ENCODE data around the gene RNF225. TPM values are rescaled to one million over a fixed set of nuclear protein-coding genes. Genes with fewer than 3 reads are reported as not detected.
"Not testable (repeated sequence)": the region's sequence is repeated elsewhere in the genome, so short reads cannot be mapped to it uniquely, and the experiment has no call there.

The RNF225 gene
- total RNA-seq (2014; rRNA removed; shearing (Covaris generic)): 0.20 and 0.38 TPM in 2 replicates

DNA sequence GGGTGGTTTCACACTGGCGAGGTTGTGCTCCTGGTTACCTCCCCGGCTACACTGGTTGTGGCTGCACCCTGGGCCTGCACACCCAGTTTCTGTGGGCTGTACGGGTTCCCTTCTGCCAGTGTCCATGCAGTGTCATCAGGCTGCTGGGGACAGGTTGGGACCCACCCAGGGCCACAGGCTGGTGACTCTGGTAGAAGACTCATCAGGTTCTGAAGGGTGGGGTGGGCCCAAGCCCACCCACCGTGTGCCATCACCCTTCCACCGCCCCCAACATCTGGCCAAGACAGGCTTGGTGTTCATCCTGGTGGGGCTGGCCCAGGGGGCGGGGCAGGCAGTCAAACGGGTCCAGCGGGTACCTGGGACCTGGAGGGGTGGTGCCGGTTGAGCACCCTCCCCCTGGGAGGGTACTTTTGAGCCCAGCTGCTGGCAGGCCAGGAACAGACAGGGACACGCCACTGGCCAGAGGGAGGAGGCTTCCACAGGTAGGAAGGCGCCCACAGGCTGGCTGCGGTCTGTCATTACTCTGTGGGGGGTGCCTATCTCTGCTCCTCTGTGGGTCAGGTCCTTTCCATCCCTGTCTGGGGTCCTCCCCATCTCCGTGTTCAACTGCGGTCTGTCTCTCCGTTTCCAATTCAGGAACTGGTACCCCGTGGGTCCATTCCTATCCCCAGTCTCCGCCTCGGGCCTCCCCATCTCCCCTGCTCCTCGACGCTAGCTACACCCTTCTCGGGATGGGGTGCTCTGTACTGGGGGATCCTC is at the start of gene RNF225:
Gene RNF225, plus strand, starts transcription at position 437 of the 759 bp plus-strand sequence. CDS start 434 bp downstream, outside the sequence.
- no peaks in the 10 kb centered on the region for H3K4me1 ChIP-seq
- DNase-seq: no peak
- peaks cover 55% of the 10 kb centered on the region for H3K36me3 ChIP-seq
- no peak within 1 kb of the TSS for H3K27ac ChIP-seq
- H3K4me3 ChIP-seq: no peak within 1 kb of the TSS
- no peaks in the 10 kb centered on the region for H3K27me3 ChIP-seq
- H3K9me3 ChIP-seq (replicated peaks): no peaks in the 10 kb centered on the region

DNA sequence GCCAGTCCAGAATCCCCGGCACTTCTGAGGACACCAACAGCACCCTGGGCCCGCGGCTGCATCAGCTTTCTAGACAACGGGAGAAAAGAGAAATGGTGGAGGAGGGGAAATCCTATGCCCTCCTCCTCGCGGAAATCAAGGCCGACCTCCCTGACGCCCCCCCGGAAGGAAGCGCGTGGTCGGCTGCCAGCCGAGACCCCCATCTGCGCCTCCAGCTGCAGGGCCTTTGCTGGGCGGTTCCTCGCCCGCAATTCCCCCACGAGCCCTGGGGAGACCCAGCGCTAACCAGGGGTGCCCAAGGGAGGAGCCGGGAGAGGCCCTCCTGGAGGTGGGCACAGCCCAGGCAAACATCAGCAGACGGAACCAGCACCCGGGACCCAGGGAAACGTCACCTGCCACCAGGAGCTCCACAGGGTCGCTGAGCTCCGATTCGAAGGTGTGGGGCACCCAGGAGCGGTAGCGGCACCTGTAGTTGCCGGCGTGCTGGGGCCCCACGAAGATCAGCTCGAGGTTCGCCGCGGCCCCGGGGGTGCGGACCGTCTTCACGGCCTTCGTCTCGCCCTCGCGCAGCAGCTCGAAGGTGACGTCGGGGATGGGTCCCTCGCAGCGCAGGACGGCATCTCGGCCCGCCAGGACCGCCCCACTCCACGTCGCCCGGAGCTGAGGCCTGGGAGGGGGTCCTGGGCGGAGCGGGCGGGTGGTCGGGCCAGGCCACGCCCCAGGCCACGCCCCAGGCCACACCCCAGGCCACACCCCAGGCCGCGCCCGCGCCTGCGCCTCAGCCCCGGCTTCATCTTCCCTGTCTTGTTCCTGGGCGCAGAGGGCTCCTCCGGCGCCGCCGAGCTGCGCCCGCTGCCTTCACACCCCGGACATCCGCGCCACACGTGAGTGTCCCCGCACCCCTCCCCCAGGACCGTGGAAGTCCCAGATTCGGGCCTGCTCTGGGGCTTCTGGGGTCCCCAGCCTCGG is 48.2 kb upstream of the RNF225 start:
- no peak overlapping the region; the same call in 1 of the 2 replicates for H3K27ac ChIP-seq
- H3K9me3 ChIP-seq (replicated peaks): no peaks in the 10 kb centered on the region
- DNase-seq: peak; percentile 71 to 82
- peak overlapping the region; percentile 69 for H3K4me3 ChIP-seq
- no peaks in the 10 kb centered on the region for H3K36me3 ChIP-seq
- H3K4me1 ChIP-seq: peaks cover 2% of the 10 kb centered on the region; the same call in 1 of the 2 replicates
- no peaks in the 10 kb centered on the region for H3K27me3 ChIP-seq

GRCh38 chr19:58348080-58348479 is 47.4 kb upstream of the RNF225 start:
- H3K27me3 ChIP-seq; H3K4me1 ChIP-seq; H3K27ac ChIP-seq; H3K36me3 ChIP-seq; DNase-seq; H3K9me3 ChIP-seq (replicated peaks): not testable (repeated sequence)
- H3K4me3 ChIP-seq: peak overlapping the region; percentile 69

DNA sequence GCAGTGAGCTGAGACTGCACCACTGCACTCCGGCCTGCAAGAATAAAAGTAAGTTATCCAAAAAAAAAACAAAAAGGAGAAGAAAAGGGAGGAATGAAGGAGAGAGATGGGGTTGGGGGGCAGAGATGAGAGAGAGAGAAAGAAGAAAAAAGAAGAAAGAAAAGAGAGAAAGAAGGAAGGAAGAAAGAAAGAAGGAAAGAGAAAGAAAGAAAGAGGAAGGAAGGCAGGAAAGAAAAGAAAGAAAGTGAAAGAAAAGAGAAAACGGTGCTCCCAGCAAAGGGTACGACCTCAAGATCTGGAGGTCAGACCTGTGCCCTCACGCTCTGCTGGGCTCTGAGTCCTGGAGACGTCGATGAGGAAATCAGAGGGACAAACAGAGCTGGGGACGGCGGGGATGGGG is 45.9 kb upstream of the RNF225 start:
- Histone ChIP-seq H3K4me1 (peaks cover 2% of the 10 kb centered on the region; the same call in 1 of the 2 replicates), H3K9me3 (replicated peaks) (no peaks in the 10 kb centered on the region), H3K4me3 (no peak overlapping the region), H3K27ac (no peak overlapping the region), H3K27me3 (no peaks in the 10 kb centered on the region), H3K36me3 (no peaks in the 10 kb centered on the region)
- DNase-seq: no peak

DNA sequence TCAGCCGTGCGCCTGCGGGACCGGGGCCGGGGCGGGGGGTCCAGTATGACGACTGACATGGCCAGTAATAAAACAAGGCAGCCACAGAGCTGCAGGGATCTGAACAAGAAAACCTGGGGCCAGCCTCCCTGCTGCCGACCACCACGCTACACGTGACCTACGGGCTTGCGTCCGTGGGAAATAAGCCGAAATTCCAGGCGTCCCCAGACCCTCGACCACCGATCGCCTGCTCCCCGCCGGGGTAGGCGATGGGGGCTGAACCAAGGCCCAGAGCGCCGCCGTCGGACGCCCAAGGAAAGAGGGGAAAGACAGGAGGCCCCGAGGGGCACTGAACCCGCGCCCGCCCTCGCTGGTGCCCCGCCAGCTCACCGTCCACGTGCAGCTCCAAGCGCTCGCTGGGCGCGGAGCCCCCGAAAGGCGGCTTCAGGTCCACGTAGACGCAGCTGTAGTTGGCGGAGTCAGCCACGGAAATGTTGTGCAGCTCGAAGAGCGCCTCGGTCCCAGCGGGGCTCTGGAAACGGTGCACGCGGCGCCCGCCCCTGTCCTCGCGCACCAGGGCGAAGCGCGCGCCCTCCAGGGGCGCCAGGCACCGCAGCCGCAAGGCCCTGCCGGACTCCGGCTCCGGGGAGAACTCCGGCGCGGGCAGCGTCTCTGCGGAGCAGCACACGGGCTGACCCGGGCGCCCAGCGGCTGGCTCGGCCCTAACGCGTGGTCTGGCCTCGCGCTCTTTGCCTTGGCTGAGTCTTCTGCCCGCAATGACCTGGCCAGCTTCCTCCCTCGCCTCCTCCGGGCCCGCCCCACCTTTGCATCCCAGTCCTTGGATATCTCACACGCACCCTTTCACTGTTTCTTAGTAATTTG is 45.2 kb upstream of the RNF225 start:
- H3K27ac ChIP-seq: no peak overlapping the region
- no peaks in the 10 kb centered on the region for H3K9me3 ChIP-seq (replicated peaks)
- no peak overlapping the region for H3K4me3 ChIP-seq
- no peaks in the 10 kb centered on the region for H3K36me3 ChIP-seq
- DNase-seq: no peak
- no peaks in the 10 kb centered on the region for H3K27me3 ChIP-seq
- H3K4me1 ChIP-seq: peaks cover 2% of the 10 kb centered on the region; the same call in 1 of the 2 replicates

- Histone ChIP-seq H3K27me3 (no peaks in the 10 kb centered on the region), H3K36me3 (no peaks in the 10 kb centered on the region), H3K4me1 (peaks cover 2% of the 10 kb centered on the region; the same call in 1 of the 2 replicates), H3K4me3 (no peak overlapping the region), H3K27ac (no peak overlapping the region), H3K9me3 (replicated peaks) (no peaks in the 10 kb centered on the region)
- DNase-seq: no peak
Observed at GRCh38 chr19:58350871-58351557, 44.4 kb upstream of the RNF225 start.

- peaks cover 2% of the 10 kb centered on the region; the same call in 1 of the 2 replicates for H3K4me1 ChIP-seq
- H3K36me3 ChIP-seq: no peaks in the 10 kb centered on the region
- H3K4me3 ChIP-seq: no peak overlapping the region
- no peaks in the 10 kb centered on the region for H3K9me3 ChIP-seq (replicated peaks)
- no peak overlapping the region for H3K27ac ChIP-seq
- H3K27me3 ChIP-seq: no peaks in the 10 kb centered on the region
- no peak for DNase-seq
Observed at GRCh38 chr19:58351558-58351878, 43.9 kb upstream of the RNF225 start.

GRCh38 chr19:58351990-58352755 is 43.3 kb upstream of the RNF225 start:
- Histone ChIP-seq H3K27me3 (no peaks in the 10 kb centered on the region), H3K4me3 (no peak overlapping the region), H3K4me1 (peaks cover 2% of the 10 kb centered on the region; the same call in 1 of the 2 replicates), H3K9me3 (replicated peaks) (no peaks in the 10 kb centered on the region), H3K36me3 (no peaks in the 10 kb centered on the region), H3K27ac (no peak overlapping the region)
- no peak for DNase-seq

DNA sequence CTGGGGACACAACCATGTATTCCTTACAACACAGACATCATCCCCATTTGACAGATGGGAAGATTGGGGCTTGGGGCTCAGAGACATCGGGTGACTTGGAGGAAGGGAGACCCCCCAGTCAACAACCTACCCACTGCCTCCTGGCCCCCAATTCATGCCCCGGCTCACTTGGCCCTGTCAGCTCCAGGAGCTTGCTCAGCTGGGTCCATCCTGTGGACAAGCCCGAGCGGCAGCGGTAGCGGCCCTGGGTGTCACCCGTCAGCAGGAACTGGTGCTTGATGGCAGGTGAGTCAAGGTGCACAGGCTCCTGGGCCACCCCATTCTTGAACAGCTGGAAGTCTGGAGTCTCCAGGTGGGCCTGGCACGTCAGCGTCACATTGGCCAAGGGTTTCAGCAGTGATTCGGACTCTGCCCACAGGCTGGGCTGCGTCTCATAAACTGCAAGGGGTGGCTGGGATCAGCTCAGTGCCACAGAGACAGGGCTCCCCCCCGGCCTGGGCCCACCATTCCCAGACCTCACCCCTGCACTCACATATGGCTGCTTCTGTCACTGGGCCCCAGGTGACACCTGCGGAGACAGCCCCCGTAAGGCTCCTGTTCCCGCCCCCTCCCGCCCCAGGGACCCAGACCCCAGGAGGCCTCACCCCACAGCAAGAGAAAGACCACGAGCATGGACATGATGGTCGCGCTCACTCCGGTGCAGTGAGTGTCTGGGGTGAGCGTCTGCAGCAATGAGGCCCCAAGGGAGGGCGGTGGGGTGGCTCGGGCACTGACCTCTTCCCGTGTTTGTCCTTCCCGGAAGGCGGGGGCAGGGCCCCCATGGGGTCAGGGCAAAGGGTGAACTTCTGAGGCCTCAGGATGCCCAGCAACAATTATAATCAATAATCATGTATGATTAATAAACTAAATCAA is 42.4 kb upstream of the RNF225 start, which contains the start of gene A1BG:
Gene A1BG, minus strand, starts transcription at position 733 of the 912 bp plus-strand sequence. Its CDS starts 55 bp downstream, at position 678.
- no peak for DNase-seq

DNA sequence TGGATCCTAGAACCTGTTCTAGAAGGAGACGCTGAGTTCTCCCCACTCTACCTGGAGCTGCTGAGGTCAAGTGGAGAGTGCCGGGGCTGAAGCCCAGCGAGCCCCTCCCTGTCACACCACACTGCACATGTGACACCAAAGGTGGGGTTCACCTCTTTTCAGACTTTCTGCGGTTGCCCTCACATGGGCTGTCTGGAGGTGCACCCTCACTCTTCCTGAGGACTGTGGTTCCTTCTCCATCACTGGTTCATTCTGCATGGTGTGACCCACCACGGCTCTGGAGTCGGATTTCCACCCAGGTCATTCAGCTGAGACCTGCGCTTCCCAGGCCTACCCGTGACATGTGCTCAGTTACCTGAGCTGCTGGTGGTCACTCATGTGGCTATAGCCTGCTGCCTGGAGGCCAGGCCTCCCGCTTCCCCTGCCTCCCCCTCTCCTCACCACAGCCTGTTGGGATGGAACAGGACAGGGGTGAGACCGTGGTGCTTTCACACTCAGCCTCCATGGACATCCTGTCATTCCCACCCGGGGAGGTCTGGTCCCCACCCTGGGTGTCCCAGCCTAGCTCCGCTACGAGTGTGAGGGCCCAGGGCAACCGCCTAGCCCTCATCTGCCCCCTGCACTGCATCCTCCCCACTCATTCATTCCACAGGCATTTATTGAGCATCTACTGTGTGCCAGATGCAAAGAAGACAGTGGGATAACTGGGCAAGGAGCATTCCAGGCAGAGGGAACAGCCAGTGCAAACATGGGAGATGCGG is 41.6 kb upstream of the RNF225 start:
- H3K27ac ChIP-seq: no peak overlapping the region
- H3K4me3 ChIP-seq: no peak overlapping the region
- no peak for DNase-seq
- H3K4me1 ChIP-seq: no peaks in the 10 kb centered on the region
- no peaks in the 10 kb centered on the region for H3K36me3 ChIP-seq
- no peaks in the 10 kb centered on the region for H3K9me3 ChIP-seq (replicated peaks)
- H3K27me3 ChIP-seq: no peaks in the 10 kb centered on the region

More for the DNA sequence above, 42.4 kb upstream of the RNF225 start, which contains the start of gene A1BG:
- Histone ChIP-seq H3K9me3 (replicated peaks) (no peaks in the 10 kb centered on the region), H3K4me3 (no peak within 1 kb of the TSS), H3K27me3 (no peaks in the 10 kb centered on the region), H3K27ac (no peak within 1 kb of the TSS), H3K4me1 (peaks cover 2% of the 10 kb centered on the region; the same call in 1 of the 2 replicates), H3K36me3 (no peaks in the 10 kb centered on the region)

DNA sequence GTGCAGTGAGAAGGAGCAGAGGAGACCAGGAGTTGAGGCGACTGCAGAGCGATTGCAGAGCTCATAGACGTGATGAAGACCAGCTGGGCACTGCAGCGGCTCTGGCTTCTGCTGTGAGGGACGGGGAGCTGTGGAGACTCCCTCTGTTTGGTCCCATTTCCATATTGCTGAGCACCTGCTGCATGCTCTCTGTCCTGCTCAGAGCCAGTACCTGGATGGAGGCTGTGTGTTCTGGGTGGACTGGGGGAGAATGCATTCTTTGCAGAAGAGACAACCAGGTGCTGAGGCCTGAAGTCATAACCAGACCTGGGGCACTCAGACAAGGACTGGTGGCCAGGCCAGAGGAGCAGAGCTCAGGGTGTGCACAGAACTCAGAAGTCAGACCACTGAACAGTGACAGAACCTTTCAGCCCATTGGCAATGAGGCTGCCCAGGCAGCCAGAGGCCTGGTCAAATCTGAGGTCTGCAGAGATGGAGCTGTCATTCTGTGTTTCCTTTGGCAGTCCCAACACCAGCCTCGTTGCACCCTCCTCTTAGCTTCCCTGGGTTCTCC is 40.9 kb upstream of the RNF225 start:
- H3K27me3 ChIP-seq: no peaks in the 10 kb centered on the region
- H3K4me1 ChIP-seq: no peaks in the 10 kb centered on the region
- no peak overlapping the region for H3K27ac ChIP-seq
- no peaks in the 10 kb centered on the region for H3K36me3 ChIP-seq
- DNase-seq: no peak
- H3K9me3 ChIP-seq (replicated peaks): no peaks in the 10 kb centered on the region
- H3K4me3 ChIP-seq: no peak overlapping the region

Measured in SJCRH30 (cell line).